B cell (primary cell): ENCODE results near the gene OXTR. TPM values are rescaled to one million over a fixed set of nuclear protein-coding genes. Genes with fewer than 3 reads are reported as not detected.

Experiments
- ATAC-seq: fragments of 200-7000 bp; cut with Tn5 transposase; one replicate; pipeline ENCODE4 v1.10.0; 2021; ENCODE audit warnings: low read depth, mild to moderate bottlenecking, moderate number of reproducible peaks, moderate library complexity
- CTCF ChIA-PET: fragments of 350-600 bp; sonication (Branson Sonifier 250); formaldehyde crosslinking; loops from one replicate; lab custom pipeline; 2021; ENCODE audit warnings: antibody characterized with exemption, inconsistent platforms; lab: Charles Lee
- POLR2A ChIA-PET: fragments of 350-600 bp; sonication (Branson Sonifier 250); formaldehyde crosslinking; loops from one replicate; lab custom pipeline; 2021; ENCODE audit warnings: antibody characterized with exemption; lab: Charles Lee
- DNase-seq: peaks from one replicate; pipeline ENCODE4 v3.0.0; 2013
- H2AFZ ChIP-seq: 2 replicates; pipeline ENCODE4 v1.6.1; 2012; ENCODE audit warnings: mild to moderate bottlenecking, low read depth, low read length; ENCODE audit not compliant: insufficient read depth, poor library complexity, severe bottlenecking
- H3K27ac ChIP-seq, 2 donors: 1 replicate in 1 of 2; 2 replicates in 1 of 2; pipeline ENCODE4 v1.5.1; 2012 to 2013; ENCODE audit warnings: low read length in 2 of 2, mild to moderate bottlenecking in 2 of 2, moderate library complexity in 1 of 2
- H3K27me3 ChIP-seq, 4 experiments: fragments of 200-600 bp in 1 of 4; sonication (generic) in 1 of 4; replicated peaks in 1 of 4; 1 replicate in 2 of 4; 2 replicates in 2 of 4; pipeline versions ENCODE4 v1.6.1 to v1.7.0; 2013 to 2016; ENCODE audit warnings: low read length in 3 of 4, mild to moderate bottlenecking in 2 of 4, mixed read lengths in 1 of 4, moderate library complexity in 1 of 4; ENCODE audit not compliant: insufficient read depth in 4 of 4, control insufficient read depth in 3 of 4; ENCODE audit errors: control extremely low read depth in 1 of 4
- H3K36me3 ChIP-seq, 2 experiments: replicated peaks in 1 of 2; 1 replicate in 1 of 2; 2 replicates in 1 of 2; pipeline versions ENCODE4 v1.6.1 to v1.7.1; 2013; ENCODE audit warnings: low read length in 1 of 2; ENCODE audit not compliant: insufficient read depth in 2 of 2, control insufficient read depth in 1 of 2; ENCODE audit errors: control extremely low read depth in 1 of 2, extremely low read depth in 1 of 2
- H3K4me1 ChIP-seq, 2 donors: fragments of 200-600 bp in 1 of 2; sonication (generic) in 1 of 2; 1 replicate in 1 of 2; 2 replicates in 1 of 2; pipeline versions ENCODE4 v1.5.1 to v1.6.1; 2013 to 2017; ENCODE audit warnings: low read length in 2 of 2; ENCODE audit not compliant: control insufficient read depth in 2 of 2, insufficient read depth in 2 of 2
- H3K4me2 ChIP-seq: replicated peaks from 2 replicates; pipeline ENCODE3; 2012; ENCODE audit warnings: mild to moderate bottlenecking, low read depth, low read length; ENCODE audit not compliant: poor library complexity, severe bottlenecking
- H3K4me3 ChIP-seq, 5 experiments: fragments of 200-600 bp in 1 of 5; sonication (generic) in 1 of 5; 1 replicate in 3 of 5; 2 replicates in 2 of 5; pipeline versions ENCODE4 v1.5.1 to v1.7.0; 2011 to 2016; ENCODE audit warnings: low read length in 4 of 5, mild to moderate bottlenecking in 4 of 5, low read depth in 2 of 5, control low read depth in 1 of 5, moderate library complexity in 1 of 5; ENCODE audit not compliant: insufficient read depth in 1 of 5; ENCODE audit errors: control extremely low read depth in 1 of 5, extremely low read depth in 1 of 5
- H3K79me2 ChIP-seq: fragments of 200-600 bp; sonication (generic); one replicate; pipeline ENCODE4 v1.6.0; 2016; ENCODE audit warnings: low read length; ENCODE audit not compliant: control insufficient read depth, insufficient read depth
- H3K9ac ChIP-seq: fragments of 200-600 bp; sonication (generic); 2 replicates; pipeline ENCODE4 v1.6.1; 2017; ENCODE audit warnings: mild to moderate bottlenecking, low read length, moderate library complexity
- H3K9me3 ChIP-seq, 3 donors: one replicate each; pipeline versions ENCODE4 v1.6.1 to v1.7.1; 2013; ENCODE audit warnings: low read length in 2 of 3; ENCODE audit not compliant: control insufficient read depth in 2 of 3, insufficient read depth in 1 of 3; ENCODE audit errors: control extremely low read depth in 1 of 3
- H4K20me1 ChIP-seq: 2 replicates; pipeline ENCODE4 v1.6.0; 2012; ENCODE audit warnings: mild to moderate bottlenecking, low read length; ENCODE audit not compliant: insufficient read depth, control insufficient read depth, poor library complexity, severe bottlenecking
- H3K27ac Mint-ChIP-seq: one replicate; pipeline ENCODE4 v1.8.0; 2021; ENCODE audit warnings: mixed read lengths
- H3K27me3 Mint-ChIP-seq: one replicate; pipeline ENCODE4 v1.8.0; 2021; ENCODE audit warnings: mixed read lengths
- H3K4me1 Mint-ChIP-seq: one replicate; pipeline ENCODE4 v1.8.0; 2021; ENCODE audit warnings: mixed read lengths
- H3K4me3 Mint-ChIP-seq: one replicate; pipeline ENCODE4 v1.8.0; 2021; ENCODE audit warnings: mixed read lengths
- H3K9me3 Mint-ChIP-seq: one replicate; pipeline ENCODE4 v1.8.0; 2022; ENCODE audit warnings: mixed read lengths; ENCODE audit not compliant: insufficient read depth
- CTCF ChIP-seq: fragments of 200-600 bp; IDR thresholded peaks from one replicate; pipeline ENCODE4 v1.8.0; 2022; ENCODE audit warnings: antibody characterized with exemption, mild to moderate bottlenecking
- EZH2 ChIP-seq: IDR thresholded peaks from 2 replicates; pipeline ENCODE4 v1.6.1; 2012; ENCODE audit warnings: borderline replicate concordance, low read depth, mild to moderate bottlenecking, moderate library complexity, low read length; ENCODE audit not compliant: insufficient read depth, poor library complexity, severe bottlenecking
- WGBS: methylation state at CpG from one replicate; pipeline ENCODE4 v1.1.5; 2013; ENCODE audit warnings: missing lambda C conversion rate; ENCODE audit not compliant: insufficient coverage; 5-methylcytosine and 5-hydroxymethylcytosine counted together
- intact Hi-C: fragments of 100-400 bp; cut with micrococcal nuclease; formaldehyde crosslinking; loops from one replicate; pipeline ENCODE4 v1.10.0; 2022
- polyA plus RNA-seq: library from polyadenylated mRNA; depleted of rRNA; stranded (reverse); fragments of >200 nt; gene quantifications from 2 replicates; pipeline ENCODE4 v1.2.3, GENCODE V29; 2012
- total RNA-seq, 2 donors: library from RNA; stranded (reverse); fragments of 120-200 nt in 1 of 2; gene quantifications; 1 replicate in 1 of 2; 2 replicates in 1 of 2; pipeline versions ENCODE4 v1.2.3 to v1.2.4, GENCODE V29; 2013 to 2022

Gene OXTR
- total and polyA plus RNA-seq, 2 donors (not counting 1 experiment from before 2014, with no cell fraction given): 0.13 to 0.17 TPM

- ChIA-PET CTCF (no interaction called here), POLR2A (no interaction called here)
- Histone ChIP-seq H2AFZ (no peak overlapping the region), H3K4me1 (no peaks in the 10 kb centered on the region), H3K79me2 (no peaks in the 10 kb centered on the region), H4K20me1 (no peaks in the 10 kb centered on the region), H3K9ac (no peak overlapping the region), H3K36me3 (no peaks in the 10 kb centered on the region), H3K4me3 (no peak overlapping the region), H3K27ac (no peak overlapping the region), H3K27me3 (no peaks in the 10 kb centered on the region), H3K9me3 (peaks cover 0 to 6% (median 6%) of the 10 kb centered on the region in 3 donors), H3K4me2 (no peak overlapping the region)
- TF ChIP-seq CTCF: no peak
- H3K4me1 Mint-ChIP-seq: no peaks in the 10 kb centered on the region
- WGBS: no CpG with 5 or more reads among the region's 2 CpGs
- intact Hi-C loops: no loop called here
- peaks cover 2% of the 10 kb centered on the region for H3K9me3 Mint-ChIP-seq
- no peaks in the 10 kb centered on the region for H3K27me3 Mint-ChIP-seq
- ATAC-seq: no peak
- no peak overlapping the region for H3K27ac Mint-ChIP-seq
- no peak for DNase-seq
- H3K4me3 Mint-ChIP-seq: no peak overlapping the region
These were observed 41.1 kb upstream of the OXTR start for GRCh38 chr3:8810561-8810960.

GRCh38 chr3:8805774-8806173 lies 36.4 kb upstream of the OXTR start:
- WGBS: no CpG with 5 or more reads among the region's 2 CpGs
- H3K4me3 Mint-ChIP-seq: no peak overlapping the region
- Histone ChIP-seq H3K36me3 (no peaks in the 10 kb centered on the region), H3K4me2 (no peak overlapping the region), H2AFZ (no peak overlapping the region), H3K9me3 (peaks cover 0 to under 1% (median 0%) of the 10 kb centered on the region in 3 donors), H3K27ac (no peak overlapping the region), H3K4me1 (no peaks in the 10 kb centered on the region), H3K27me3 (no peaks in the 10 kb centered on the region), H4K20me1 (no peaks in the 10 kb centered on the region), H3K79me2 (no peaks in the 10 kb centered on the region), H3K4me3 (no peak overlapping the region), H3K9ac (no peak overlapping the region)
- peaks cover 3% of the 10 kb centered on the region for H3K9me3 Mint-ChIP-seq
- H3K4me1 Mint-ChIP-seq: no peaks in the 10 kb centered on the region
- POLR2A ChIA-PET: no interaction called here
- DNase-seq (no peak), ATAC-seq (no peak)
- TF ChIP-seq CTCF (no peak), EZH2 (no peak)
- no peaks in the 10 kb centered on the region for H3K27me3 Mint-ChIP-seq
- intact Hi-C loops: no loop called here
- no peak overlapping the region for H3K27ac Mint-ChIP-seq
- CTCF ChIA-PET: no interaction called here
